SU-DHL-6 (cell line): ENCODE measurements around the gene SIX6.

Experiments used
- CTCF ChIP-seq: fragments of 200-600 bp; sonication (generic); IDR thresholded peaks from one replicate; pipeline ENCODE4 v1.5.1; 2017; ENCODE audit warnings: antibody characterized with exemption, mild to moderate bottlenecking, low read length, moderate library complexity; ENCODE audit not compliant: insufficient read depth, poor library complexity, severe bottlenecking
- EZH2phosphoT487 ChIP-seq: fragments of 200-600 bp; sonication (generic), shearing (Covaris generic); conservative IDR thresholded peaks from 2 replicates; pipeline ENCODE4 v1.6.1; 2018; ENCODE audit warnings: mild to moderate bottlenecking, antibody characterized with exemption, low read length, moderate library complexity, mixed read lengths

GRCh38 chr14:60553808-60554207 lies 44.9 kb downstream of the SIX6 start:
- no peak for TF ChIP-seq CTCF
- no peak for TF ChIP-seq EZH2phosphoT487
